Measurements from ENCODE around the gene PIEZO2.

Gene PIEZO2

GRCh38 chr18:11096839-11097750, 52.3 kb downstream of the PIEZO2 start:
- no peaks in the 10 kb centered on the region for H3K27me3 ChIP-seq (ENCODE audit: insufficient read depth, insufficient read length)
- H3K4me1 ChIP-seq (ENCODE audit: insufficient read depth, insufficient read length): no peaks in the 10 kb centered on the region
- no peak for DNase-seq (ENCODE audit: low read depth, low spot score)
- no peaks in the 10 kb centered on the region for H3K9me3 ChIP-seq (ENCODE audit: insufficient read depth, low read length)
- no peak overlapping the region for H3K4me3 ChIP-seq (ENCODE audit: insufficient read length, low read depth)
- no peak for TF ChIP-seq ZNF274 (IDR thresholded peaks at IDR 0.05; ENCODE audit: low read depth, low read length)
- no peak for TF ChIP-seq SUZ12 (IDR thresholded peaks at IDR 0.05; ENCODE audit: extremely low read depth, insufficient read depth, insufficient read length)
- no peaks in the 10 kb centered on the region for H3K36me3 ChIP-seq (ENCODE audit: insufficient read depth, insufficient read length, low read length)
- no peak overlapping the region for H3K9ac ChIP-seq (ENCODE audit: insufficient read length, low read depth)

DNA sequence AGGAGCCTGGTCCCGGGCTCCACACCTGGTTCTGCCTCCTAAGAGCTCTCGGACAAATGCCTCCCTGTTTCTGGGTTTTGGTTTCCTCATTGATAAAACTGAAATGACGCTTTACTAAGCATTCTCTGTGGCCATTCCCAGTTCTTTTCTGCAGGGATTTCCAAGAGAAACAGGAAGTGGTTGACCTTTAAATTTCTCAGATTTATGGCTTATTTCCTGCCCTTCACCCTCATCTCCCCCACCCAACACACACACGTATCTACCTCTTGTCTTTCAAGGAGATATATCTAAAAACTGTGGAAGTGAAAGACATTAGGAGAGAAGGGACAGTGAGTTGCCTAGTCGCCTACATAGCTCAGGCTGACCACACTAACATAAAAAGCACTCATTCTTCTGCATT, 53.0 kb downstream of the PIEZO2 start:
- Histone ChIP-seq H3K4me1 (ENCODE audit: insufficient read depth, insufficient read length) (no peaks in the 10 kb centered on the region), H3K9ac (ENCODE audit: insufficient read length, low read depth) (no peak overlapping the region), H3K27me3 (ENCODE audit: insufficient read depth, insufficient read length) (no peaks in the 10 kb centered on the region), H3K36me3 (ENCODE audit: insufficient read depth, insufficient read length, low read length) (no peaks in the 10 kb centered on the region), H3K4me3 (ENCODE audit: insufficient read length, low read depth) (no peak overlapping the region), H3K9me3 (ENCODE audit: insufficient read depth, low read length) (no peaks in the 10 kb centered on the region)
- TF ChIP-seq ZNF274 (IDR thresholded peaks at IDR 0.05; ENCODE audit: low read depth, low read length) (no peak), YY1 (IDR thresholded peaks at IDR 0.05; ENCODE audit: insufficient read depth, insufficient read length) (no peak), SUZ12 (IDR thresholded peaks at IDR 0.05; ENCODE audit: extremely low read depth, insufficient read depth, insufficient read length) (no peak)
- DNase-seq (ENCODE audit: low read depth, low spot score): no peak

GRCh38 chr18:11095674-11096293, 53.6 kb downstream of the PIEZO2 start:
- H3K9ac ChIP-seq (ENCODE audit: insufficient read length, low read depth): no peak overlapping the region
- no peaks in the 10 kb centered on the region for H3K9me3 ChIP-seq (ENCODE audit: insufficient read depth, low read length)
- H3K4me1 ChIP-seq (ENCODE audit: insufficient read depth, insufficient read length): no peaks in the 10 kb centered on the region
- H3K36me3 ChIP-seq (ENCODE audit: insufficient read depth, insufficient read length, low read length): no peaks in the 10 kb centered on the region
- TF ChIP-seq ZNF274 (IDR thresholded peaks at IDR 0.05; ENCODE audit: low read depth, low read length) (no peak), YY1 (IDR thresholded peaks at IDR 0.05; ENCODE audit: insufficient read depth, insufficient read length) (no peak)
- DNase-seq (ENCODE audit: low read depth, low spot score): no peak
- H3K4me3 ChIP-seq (ENCODE audit: insufficient read length, low read depth): no peak overlapping the region
- H3K27me3 ChIP-seq (ENCODE audit: insufficient read depth, insufficient read length): no peaks in the 10 kb centered on the region

DNA sequence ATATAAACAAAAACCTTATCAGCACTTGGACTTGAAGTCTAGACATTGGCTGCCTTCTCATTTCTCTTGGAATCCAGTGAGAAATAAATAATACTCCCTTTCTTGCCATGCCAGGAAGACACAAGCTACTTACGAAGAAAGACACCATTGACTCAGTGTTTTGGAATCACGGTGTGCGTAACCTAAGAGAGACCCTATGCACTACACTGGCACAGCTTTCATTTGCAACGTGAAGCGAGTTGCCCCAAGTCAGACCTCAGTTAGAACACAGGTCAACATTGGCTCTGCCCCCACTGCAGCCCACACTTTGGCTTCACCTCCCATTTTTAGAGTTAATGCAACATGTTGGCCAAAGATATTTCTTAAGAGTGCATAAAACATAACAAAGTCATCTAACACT, 54.2 kb downstream of the PIEZO2 start:
- H3K4me3 ChIP-seq (ENCODE audit: insufficient read length, low read depth): no peak overlapping the region

DNA sequence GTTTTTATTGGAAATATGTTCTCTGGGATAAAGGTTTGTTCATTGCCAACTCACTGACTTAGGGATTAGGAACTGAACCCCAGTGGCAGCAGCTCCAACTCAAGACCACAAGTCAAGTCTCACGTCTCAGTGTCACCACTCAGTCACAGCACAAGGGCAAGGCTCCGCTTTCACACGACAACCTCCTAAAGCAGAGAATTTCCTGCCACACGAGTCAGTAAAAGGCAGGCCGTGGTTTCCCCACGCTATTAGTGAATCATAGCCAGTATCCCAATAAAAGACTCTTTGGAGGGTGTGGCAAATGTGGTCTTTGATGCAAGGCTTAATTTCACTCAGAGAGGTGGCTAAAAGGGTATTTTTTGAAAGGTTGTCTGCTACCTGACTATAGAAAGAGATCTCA, 57.6 kb downstream of the PIEZO2 start:
- DNase-seq (ENCODE audit: low read depth, low spot score): no peak
- Histone ChIP-seq H3K36me3 (ENCODE audit: insufficient read depth, insufficient read length, low read length) (no peaks in the 10 kb centered on the region), H3K9me3 (ENCODE audit: insufficient read depth, low read length) (no peaks in the 10 kb centered on the region), H3K27me3 (ENCODE audit: insufficient read depth, insufficient read length) (no peaks in the 10 kb centered on the region), H3K4me3 (ENCODE audit: insufficient read length, low read depth) (no peak overlapping the region), H3K9ac (ENCODE audit: insufficient read length, low read depth) (no peak overlapping the region), H3K4me1 (ENCODE audit: insufficient read depth, insufficient read length) (no peaks in the 10 kb centered on the region)
- no peak for TF ChIP-seq YY1 (IDR thresholded peaks at IDR 0.05; ENCODE audit: insufficient read depth, insufficient read length)
- TF ChIP-seq ZNF274 (IDR thresholded peaks at IDR 0.05; ENCODE audit: low read depth, low read length): no peak
- no peak for TF ChIP-seq SUZ12 (IDR thresholded peaks at IDR 0.05; ENCODE audit: extremely low read depth, insufficient read depth, insufficient read length)

More for the DNA sequence above, 54.2 kb downstream of the PIEZO2 start:
- Histone ChIP-seq H3K9ac (ENCODE audit: insufficient read length, low read depth) (no peak overlapping the region), H3K9me3 (ENCODE audit: insufficient read depth, low read length) (no peaks in the 10 kb centered on the region), H3K36me3 (ENCODE audit: insufficient read depth, insufficient read length, low read length) (no peaks in the 10 kb centered on the region), H3K4me1 (ENCODE audit: insufficient read depth, insufficient read length) (no peaks in the 10 kb centered on the region), H3K27me3 (ENCODE audit: insufficient read depth, insufficient read length) (no peaks in the 10 kb centered on the region)
- DNase-seq (ENCODE audit: low read depth, low spot score): no peak
- TF ChIP-seq YY1 (IDR thresholded peaks at IDR 0.05; ENCODE audit: insufficient read depth, insufficient read length): no peak
- no peak for TF ChIP-seq SUZ12 (IDR thresholded peaks at IDR 0.05; ENCODE audit: extremely low read depth, insufficient read depth, insufficient read length)
- no peak for TF ChIP-seq ZNF274 (IDR thresholded peaks at IDR 0.05; ENCODE audit: low read depth, low read length)

DNA sequence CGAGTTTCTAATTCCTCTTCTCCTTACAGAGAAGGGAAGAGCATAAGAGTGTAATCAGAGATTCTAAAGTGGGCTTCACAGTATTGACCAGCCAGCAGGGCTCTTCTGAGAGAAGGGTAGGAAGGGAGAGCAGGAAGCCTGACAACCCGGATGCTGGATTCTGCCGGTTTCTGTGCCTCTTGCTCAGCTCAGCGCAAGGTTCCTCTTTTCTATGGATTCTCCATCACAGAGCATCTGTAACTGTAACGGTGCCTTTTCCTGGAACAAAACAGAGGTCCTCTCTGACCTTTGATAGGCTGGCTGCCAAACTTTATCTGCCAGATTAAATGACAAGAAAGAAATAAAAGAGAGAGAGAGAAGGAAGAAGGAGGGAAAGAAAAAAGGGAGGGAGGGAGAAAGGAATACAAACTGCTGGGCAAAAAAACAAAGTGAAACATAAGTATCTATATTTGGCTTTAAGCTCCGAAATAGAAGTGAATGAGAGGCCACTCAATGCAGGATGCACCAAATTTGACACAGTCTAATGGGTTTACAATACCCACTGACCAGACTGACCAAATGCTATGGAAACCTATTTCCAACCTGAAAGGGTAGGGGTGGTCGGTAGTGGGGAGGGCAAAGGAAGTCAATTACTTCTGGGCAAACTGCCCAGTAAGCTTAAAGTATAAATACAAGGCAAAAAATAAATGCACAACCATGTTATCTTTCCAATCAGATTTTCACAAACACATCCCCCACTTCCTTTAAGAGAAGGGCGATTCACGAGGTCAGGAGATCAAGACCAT, 59.2 kb downstream of the PIEZO2 start:
- TF ChIP-seq YY1 (IDR thresholded peaks at IDR 0.05; ENCODE audit: insufficient read depth, insufficient read length) (no peak), ZNF274 (IDR thresholded peaks at IDR 0.05; ENCODE audit: low read depth, low read length) (no peak), SUZ12 (IDR thresholded peaks at IDR 0.05; ENCODE audit: extremely low read depth, insufficient read depth, insufficient read length) (no peak)
- no peak for DNase-seq (ENCODE audit: low read depth, low spot score)
- Histone ChIP-seq H3K9ac (ENCODE audit: insufficient read length, low read depth) (no peak overlapping the region), H3K9me3 (ENCODE audit: insufficient read depth, low read length) (no peaks in the 10 kb centered on the region), H3K27me3 (ENCODE audit: insufficient read depth, insufficient read length) (no peaks in the 10 kb centered on the region), H3K4me1 (ENCODE audit: insufficient read depth, insufficient read length) (no peaks in the 10 kb centered on the region), H3K36me3 (ENCODE audit: insufficient read depth, insufficient read length, low read length) (no peaks in the 10 kb centered on the region), H3K4me3 (ENCODE audit: insufficient read length, low read depth) (no peak overlapping the region)

All from NT2/D1 (cell line).